Keratinocyte (primary cell): Measurements from ENCODE around the gene MBTPS1.

Experiments used
- EZH2 ChIP-seq: IDR thresholded peaks from one replicate; pipeline ENCODE4 v1.6.1; 2012; ENCODE audit warnings: inconsistent platforms, mild to moderate bottlenecking, low read length, moderate library complexity
- TF ChIP-seq, protein P1 (sequence below), 3 experiments: IDR thresholded peaks in 1 of 3; conservative IDR thresholded peaks in 1 of 3; optimal IDR thresholded peaks in 1 of 3; 2 replicates in 2 of 3; 3 replicates in 1 of 3; pipeline versions ENCODE3 to v1.5.1; 2011; ENCODE audit warnings: low read length in 3 of 3, mild to moderate bottlenecking in 3 of 3, moderate library complexity in 2 of 3, control low read depth in 1 of 3, inconsistent platforms in 1 of 3; ENCODE audit not compliant: insufficient read depth in 2 of 3; ENCODE audit errors: extremely low read depth in 1 of 3

DNA sequence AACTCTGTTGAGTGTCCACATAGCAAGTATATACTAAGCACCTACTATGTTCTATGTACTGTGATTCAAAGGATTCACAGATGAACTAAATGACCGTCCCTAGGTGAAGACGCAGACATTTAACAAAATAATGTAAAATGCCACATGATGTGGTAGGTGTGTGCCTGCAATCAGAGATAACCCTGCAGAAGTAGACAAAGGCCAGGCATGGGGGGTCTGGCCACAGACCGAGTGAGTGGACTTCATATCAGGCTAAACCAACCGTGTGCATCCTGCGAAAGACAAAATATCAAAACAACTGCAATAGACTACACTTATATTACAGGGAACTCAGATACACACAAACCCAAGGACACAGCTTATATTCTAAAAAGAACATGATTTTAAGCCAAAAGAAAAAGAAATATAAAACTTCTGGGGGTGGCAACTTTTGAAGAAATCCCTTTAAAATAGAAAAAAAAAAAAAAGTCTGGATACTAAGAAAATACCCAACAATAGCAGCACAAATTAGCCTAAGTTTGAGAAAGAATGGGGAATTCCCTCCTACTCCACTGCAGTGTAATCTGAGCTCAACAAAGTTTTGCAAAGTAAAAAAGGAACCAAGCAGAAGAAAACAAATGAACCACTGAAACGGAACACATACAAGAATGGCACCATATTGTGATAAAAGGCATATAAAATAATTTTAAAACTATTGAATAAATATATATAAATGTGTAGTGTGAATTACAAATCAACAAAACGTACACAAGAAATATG, 16.0 kb upstream of the MBTPS1 start:
- TF ChIP-seq, protein P1, sequence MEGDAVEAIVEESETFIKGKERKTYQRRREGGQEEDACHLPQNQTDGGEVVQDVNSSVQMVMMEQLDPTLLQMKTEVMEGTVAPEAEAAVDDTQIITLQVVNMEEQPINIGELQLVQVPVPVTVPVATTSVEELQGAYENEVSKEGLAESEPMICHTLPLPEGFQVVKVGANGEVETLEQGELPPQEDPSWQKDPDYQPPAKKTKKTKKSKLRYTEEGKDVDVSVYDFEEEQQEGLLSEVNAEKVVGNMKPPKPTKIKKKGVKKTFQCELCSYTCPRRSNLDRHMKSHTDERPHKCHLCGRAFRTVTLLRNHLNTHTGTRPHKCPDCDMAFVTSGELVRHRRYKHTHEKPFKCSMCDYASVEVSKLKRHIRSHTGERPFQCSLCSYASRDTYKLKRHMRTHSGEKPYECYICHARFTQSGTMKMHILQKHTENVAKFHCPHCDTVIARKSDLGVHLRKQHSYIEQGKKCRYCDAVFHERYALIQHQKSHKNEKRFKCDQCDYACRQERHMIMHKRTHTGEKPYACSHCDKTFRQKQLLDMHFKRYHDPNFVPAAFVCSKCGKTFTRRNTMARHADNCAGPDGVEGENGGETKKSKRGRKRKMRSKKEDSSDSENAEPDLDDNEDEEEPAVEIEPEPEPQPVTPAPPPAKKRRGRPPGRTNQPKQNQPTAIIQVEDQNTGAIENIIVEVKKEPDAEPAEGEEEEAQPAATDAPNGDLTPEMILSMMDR (optimal IDR thresholded peaks at IDR 0.05 in 1 of 3, IDR thresholded peaks at IDR 0.05 in 1 of 3, conservative IDR thresholded peaks at IDR 0.05 in 1 of 3; ENCODE audit: extremely low read depth in 1 of 3, insufficient read depth in 2 of 3, low read length in 3 of 3) = no peak
- no peak for TF ChIP-seq EZH2
